H1 (cell line): ENCODE data around the gene DPYD. TPM values are rescaled to one million over a fixed set of nuclear protein-coding genes. Genes with fewer than 3 reads are reported as not detected.

Experiments
- CTCF ChIA-PET: fragments of 300-600 bp; sonication (Branson Sonifier 250); formaldehyde crosslinking; loops from one replicate; lab custom pipeline; 2021; ENCODE audit not compliant: partially characterized antibody; lab: Charles Lee
- POLR2A ChIA-PET: fragments of 300-600 bp; sonication (Branson Sonifier 250); formaldehyde crosslinking; loops from one replicate; lab custom pipeline; 2021; ENCODE audit warnings: inconsistent platforms; ENCODE audit not compliant: partially characterized antibody; lab: Charles Lee
- DNase-seq, 2 experiments: peaks; one replicate each; pipeline versions ENCODE4 v3.0.0 to v3.0.0-alpha.2; 2010 to 2022; ENCODE audit warnings: low spot score in 2 of 2, low read depth in 1 of 2, mixed read lengths in 1 of 2
- FAIRE-seq: peaks from 2 replicates; lab custom pipeline; 2011; peaks lifted over from hg19 to GRCh38; lab: Jason Lieb, UNC
- H2AFZ ChIP-seq: 2 replicates; pipeline ENCODE4 v1.8.1; 2012; ENCODE audit warnings: low read length, inconsistent platforms
- H2AK5ac ChIP-seq: 2 replicates; pipeline ENCODE4 v1.6.1; 2013; ENCODE audit warnings: low read depth, low read length
- H2BK120ac ChIP-seq: replicated peaks from 2 replicates; pipeline ENCODE3; 2013; ENCODE audit warnings: low read depth, low read length, inconsistent platforms
- H2BK12ac ChIP-seq: 2 replicates; pipeline ENCODE4 v1.6.1; 2013; ENCODE audit warnings: low read depth, low read length
- H2BK15ac ChIP-seq: 2 replicates; pipeline ENCODE4 v1.6.1; 2013; ENCODE audit warnings: low read length
- H2BK20ac ChIP-seq: 2 replicates; pipeline ENCODE4 v1.6.1; 2013; ENCODE audit warnings: low read length
- H2BK5ac ChIP-seq: 2 replicates; pipeline ENCODE4 v1.6.1; 2013; ENCODE audit warnings: low read depth, low read length
- H3K14ac ChIP-seq: 2 replicates; pipeline ENCODE4 v1.6.1; 2013; ENCODE audit warnings: inconsistent platforms; ENCODE audit not compliant: insufficient read length
- H3K18ac ChIP-seq: 2 replicates; pipeline ENCODE4 v1.6.1; 2013; ENCODE audit warnings: low read length; ENCODE audit errors: extremely low read depth
- H3K23ac ChIP-seq: 2 replicates; pipeline ENCODE4 v1.6.1; 2013; ENCODE audit warnings: inconsistent platforms; ENCODE audit not compliant: insufficient read length
- H3K23me2 ChIP-seq: 2 replicates; pipeline ENCODE4 v1.6.1; 2013; ENCODE audit warnings: low read depth, low read length
- H3K27ac ChIP-seq: 2 replicates; pipeline ENCODE4 v1.6.1; 2011; ENCODE audit warnings: low read depth, low read length, inconsistent platforms
- H3K27me3 ChIP-seq, 4 experiments: replicated peaks in 1 of 4; 1 replicate in 1 of 4; 2 replicates in 3 of 4; pipeline versions ENCODE4 v1.6.1 to v1.8.1; 2011 to 2013; ENCODE audit warnings: low read length in 3 of 4, mild to moderate bottlenecking in 3 of 4, inconsistent platforms in 2 of 4, mixed read lengths in 2 of 4, moderate library complexity in 1 of 4; ENCODE audit not compliant: control insufficient read depth in 3 of 4, insufficient read depth in 3 of 4; ENCODE audit errors: extremely low read depth in 1 of 4
- H3K36me3 ChIP-seq, 4 experiments: 2 replicates each; pipeline versions ENCODE4 v1.6.1 to v1.8.1; 2011 to 2013; ENCODE audit warnings: mild to moderate bottlenecking in 4 of 4, low read length in 3 of 4, moderate library complexity in 2 of 4, control low read depth in 1 of 4, inconsistent platforms in 1 of 4; ENCODE audit not compliant: insufficient read depth in 4 of 4, control insufficient read depth in 2 of 4
- H3K4ac ChIP-seq: replicated peaks from 2 replicates; pipeline ENCODE3; 2013; ENCODE audit warnings: low read length, low read depth, mixed read lengths, inconsistent platforms; ENCODE audit not compliant: insufficient read length
- H3K4me1 ChIP-seq, 4 experiments: replicated peaks in 1 of 4; 1 replicate in 1 of 4; 2 replicates in 3 of 4; pipeline versions ENCODE4 v1.6.1 to v1.8.1; 2011 to 2013; ENCODE audit warnings: low read length in 3 of 4, inconsistent platforms in 2 of 4, mixed read lengths in 1 of 4; ENCODE audit not compliant: insufficient read depth in 4 of 4, control insufficient read depth in 3 of 4
- H3K4me2 ChIP-seq, 2 experiments: 2 replicates each; pipeline versions ENCODE4 v1.6.1 to v1.8.1; 2011 to 2013; ENCODE audit warnings: low read depth in 2 of 2, low read length in 2 of 2, control low read depth in 1 of 2, inconsistent platforms in 1 of 2, mild to moderate bottlenecking in 1 of 2; ENCODE audit not compliant: insufficient read depth in 1 of 2
- H3K4me3 ChIP-seq, 4 experiments: fragments of 200-600, 300-600 bp in 1 of 4; sonication (generic), shearing (Covaris generic), sonication (Bioruptor Twin) in 1 of 4; 2 replicates each; pipeline versions ENCODE4 v1.5.1 to v1.8.1; 2011 to 2016; ENCODE audit warnings: low read length in 4 of 4, low read depth in 3 of 4, control low read depth in 2 of 4, inconsistent platforms in 2 of 4, mild to moderate bottlenecking in 2 of 4, mixed read lengths in 1 of 4, moderate library complexity in 1 of 4; ENCODE audit not compliant: insufficient read depth in 2 of 4; ENCODE audit errors: extremely low read depth in 1 of 4
- H3K56ac ChIP-seq: replicated peaks from 2 replicates; pipeline ENCODE3; 2013; ENCODE audit warnings: low read depth, mild to moderate bottlenecking, mixed read lengths, low read length, inconsistent platforms; ENCODE audit not compliant: insufficient read length
- H3K79me1 ChIP-seq: 2 replicates; pipeline ENCODE4 v1.6.1; 2013; ENCODE audit warnings: low read depth, low read length, control low read depth
- H3K79me2 ChIP-seq, 2 experiments: 2 replicates each; pipeline versions ENCODE4 v1.6.1 to v1.8.1; 2012 to 2013; ENCODE audit warnings: low read length in 2 of 2, mild to moderate bottlenecking in 2 of 2, inconsistent platforms in 1 of 2; ENCODE audit not compliant: insufficient read depth in 2 of 2, control insufficient read depth in 1 of 2
- H3K9ac ChIP-seq, 4 experiments: replicated peaks in 1 of 4; 1 replicate in 1 of 4; 2 replicates in 3 of 4; pipeline versions ENCODE4 v1.6.1 to v1.8.1; 2011 to 2013; ENCODE audit warnings: low read depth in 3 of 4, low read length in 3 of 4, control low read depth in 2 of 4, mild to moderate bottlenecking in 2 of 4, moderate library complexity in 2 of 4, inconsistent platforms in 1 of 4; ENCODE audit errors: extremely low read depth in 1 of 4
- H3K9me3 ChIP-seq, 2 experiments: 2 replicates each; pipeline versions ENCODE4 v1.6.1 to v1.8.1; 2012 to 2013; ENCODE audit warnings: mild to moderate bottlenecking in 2 of 2, moderate library complexity in 2 of 2, control low read depth in 1 of 2, inconsistent platforms in 1 of 2, low read depth in 1 of 2, low read length in 1 of 2, mixed read lengths in 1 of 2; ENCODE audit not compliant: insufficient read depth in 2 of 2
- H4K20me1 ChIP-seq, 2 experiments: replicated peaks in 1 of 2; 2 replicates each; pipeline versions ENCODE3 to v1.8.1; 2011 to 2013; ENCODE audit warnings: inconsistent platforms in 2 of 2, low read length in 2 of 2, mild to moderate bottlenecking in 1 of 2; ENCODE audit not compliant: insufficient read depth in 2 of 2, control insufficient read depth in 1 of 2
- H4K5ac ChIP-seq: 2 replicates; pipeline ENCODE4 v1.6.1; 2013; ENCODE audit warnings: low read length, low read depth, mixed read lengths, inconsistent platforms; ENCODE audit not compliant: insufficient read length
- H4K8ac ChIP-seq: 2 replicates; pipeline ENCODE4 v1.8.0; 2013; ENCODE audit warnings: mild to moderate bottlenecking, moderate library complexity, low read length, inconsistent platforms; ENCODE audit not compliant: insufficient read depth; ENCODE audit errors: extremely low read depth
- H4K91ac ChIP-seq: replicated peaks from 2 replicates; pipeline ENCODE3; 2013; ENCODE audit warnings: low read length, mixed read lengths, inconsistent platforms; ENCODE audit not compliant: insufficient read length
- ATF2 ChIP-seq: IDR thresholded peaks from 2 replicates; pipeline ENCODE4 v1.6.1; 2012; ENCODE audit warnings: low read length, inconsistent platforms
- BACH1 ChIP-seq: IDR thresholded peaks from 2 replicates; pipeline ENCODE4 v1.6.1; 2012; ENCODE audit warnings: low read length, improper control_type of control experiment
- CBX8 ChIP-seq: fragments of 300-800, 300-1000 bp; sonication (generic); IDR thresholded peaks from 2 replicates; pipeline ENCODE4 v1.7.1; 2016; ENCODE audit warnings: low read depth, low read length, borderline replicate concordance
- CHD2 ChIP-seq: IDR thresholded peaks from 2 replicates; pipeline ENCODE4 v1.6.1; 2012; ENCODE audit warnings: low read length, improper control_type of control experiment
- NANOG ChIP-seq: IDR thresholded peaks from 2 replicates; pipeline ENCODE4 v1.6.1; 2011; ENCODE audit warnings: low read length, low read depth, mild to moderate bottlenecking, inconsistent platforms; ENCODE audit not compliant: insufficient read depth, poor library complexity, severe bottlenecking
- TEAD4 ChIP-seq: IDR thresholded peaks from 2 replicates; pipeline ENCODE4 v1.6.1; 2012; ENCODE audit warnings: low read depth, low read length, inconsistent platforms, mixed read lengths
- WGBS, 2 experiments: shearing (Covaris generic) in 1 of 2; methylation state at CpG; one replicate each; pipeline versions ENCODE4 v1.1.6 to v1.1.7; 2013 to 2015; ENCODE audit warnings: low lambda C conversion rate in 2 of 2, mixed read lengths in 2 of 2, inconsistent platforms in 1 of 2, low coverage in 1 of 2, missing lambda C conversion rate in 1 of 2; ENCODE audit not compliant: insufficient replicate concordance in 2 of 2, insufficient coverage in 1 of 2, insufficient read length in 1 of 2; ENCODE audit errors: extremely low coverage in 1 of 2, missing lambda C conversion rate in 1 of 2; 5-methylcytosine and 5-hydroxymethylcytosine counted together
- polyA plus RNA-seq, 7 experiments: library from polyadenylated mRNA; depleted of rRNA in 3 of 7; stranded (reverse) in 5 of 7; unstranded in 2 of 7; fragments of >200 nt in 5 of 7; fragments of 200-250 nt in 2 of 7; gene quantifications; 1 replicate in 5 of 7; 2 replicates in 1 of 7; 4 replicates in 1 of 7; pipeline versions ENCODE4 v1.2.1 to v1.2.3, GENCODE V29; 2011 to 2013; ENCODE audit warnings: missing spikeins in 2 of 7, mixed read lengths in 2 of 7
- total RNA-seq: library from RNA; stranded (reverse); fragmentation: NEBNext Ultra II Directional; extraction: Animal tissue kit (Norgen Biotek cat#: 25700); gene quantifications from 2 replicates; pipeline ENCODE4 v1.2.1, GENCODE V29; 2021

DPYD gene
- total and polyA plus RNA-seq, 2 of the 8 experiments (the other 6 are each of a cell fraction or from before 2014, with no cell fraction given) = 0.29 to 0.73 TPM

- H3K56ac ChIP-seq = no peak overlapping the region
- WGBS, 2 experiments = 90% methylated on average over 1 of the region's 1 CpG; no CpG with 5 or more reads in 1 of the 2 experiments
- no peak overlapping the region for H3K4ac ChIP-seq
- H4K5ac ChIP-seq = no peak overlapping the region
- TF ChIP-seq NANOG (no peak), CHD2 (no peak), CBX8 (no peak), TEAD4 (no peak), ATF2 (no peak), BACH1 (no peak)
- TF ChIP-seq, all 59 proteins: peak for 0
- ChIA-PET CTCF (no interaction called here), POLR2A (no interaction called here)
- Histone ChIP-seq H3K4me2 (no peak overlapping the region), H3K23ac (no peak overlapping the region), H3K36me3 (no peaks in the 10 kb centered on the region), H3K9me3 (no peaks in the 10 kb centered on the region), H2AK5ac (no peak overlapping the region), H3K9ac (no peak overlapping the region), H3K23me2 (no peaks in the 10 kb centered on the region), H2BK120ac (no peak overlapping the region), H3K79me1 (no peaks in the 10 kb centered on the region), H4K8ac (no peak overlapping the region), H2BK20ac (no peak overlapping the region), H4K20me1 (no peaks in the 10 kb centered on the region), H3K4me3 (no peak overlapping the region), H2BK12ac (no peak overlapping the region), H3K27me3 (no peaks in the 10 kb centered on the region), H3K27ac (no peak overlapping the region), H2BK5ac (no peak overlapping the region), H2AFZ (no peak overlapping the region), H3K4me1 (no peaks in the 10 kb centered on the region; a peak in 2 of 7 replicates), H3K18ac (no peak overlapping the region), H4K91ac (no peak overlapping the region), H3K79me2 (no peaks in the 10 kb centered on the region), H2BK15ac (no peak overlapping the region), H3K14ac (no peak overlapping the region)
- FAIRE-seq (no peak), DNase-seq (no peak)
These were observed 823.4 kb downstream of the DPYD start for GRCh38 chr1:97097404-97097925.
